ENCODE measurements around the gene NARS2.

Gene NARS2

DNA sequence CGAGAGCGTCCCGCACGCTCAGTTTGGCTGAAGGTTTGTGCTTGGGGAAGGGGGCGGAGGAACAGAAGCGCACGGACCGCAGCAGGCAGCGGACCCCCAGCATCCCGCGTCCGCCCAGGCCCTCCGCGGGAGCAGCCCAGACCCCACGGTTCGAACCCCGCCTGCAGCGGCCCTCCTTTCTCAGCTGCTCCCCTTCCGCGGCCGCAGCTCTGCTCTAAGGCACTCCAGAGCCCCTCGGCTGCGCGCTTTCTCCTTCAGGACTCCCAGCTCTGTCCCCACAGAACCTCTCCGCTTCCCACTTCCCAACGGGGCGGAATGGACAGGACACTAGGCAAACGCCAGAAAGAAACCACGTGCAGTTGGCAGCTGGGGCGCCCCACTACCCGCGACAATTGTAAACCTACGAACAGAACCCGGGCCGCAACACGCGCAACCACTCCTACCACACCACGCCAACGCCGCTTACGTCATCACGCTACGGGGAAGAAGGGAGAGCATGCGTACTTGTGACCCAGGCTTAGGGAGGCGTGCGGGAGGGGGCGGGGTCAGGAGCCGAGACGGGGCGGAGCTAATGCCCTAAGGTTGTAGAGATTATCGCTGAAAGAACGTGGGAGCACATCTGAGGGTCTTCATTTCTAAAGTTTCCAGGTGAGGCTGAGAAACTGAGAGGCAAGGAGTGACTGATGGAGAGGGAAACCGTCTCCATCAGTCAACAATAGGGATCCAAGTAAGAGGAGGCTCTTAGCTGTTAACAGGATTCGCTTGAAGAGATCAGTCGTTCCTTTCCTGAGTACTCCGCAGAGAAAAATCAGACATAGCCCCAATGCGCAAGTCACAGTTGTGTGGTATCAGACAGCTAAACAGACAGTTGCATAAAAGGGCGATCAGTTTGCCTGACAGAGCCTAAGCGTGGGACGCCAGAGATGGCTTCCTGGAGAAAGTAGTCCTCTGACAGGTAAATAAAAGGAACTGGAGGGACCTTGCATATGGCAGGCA is at the start of gene NARS2:
TSS of gene NARS2 (minus strand) at position 479 of the 996 bp plus-strand sequence. CDS start at position 103, 376 bp downstream.
- H3K36me3 ChIP-seq = no peaks in the 10 kb centered on the region
- peaks cover 36 to 40% of the 10 kb centered on the region in 2 experiments for H3K4me1 ChIP-seq (ENCODE audit: control insufficient read depth in 1 of 2, insufficient read depth in 1 of 2, low read depth in 1 of 2, low read length in 1 of 2)
- H3K27ac ChIP-seq = peak within 1 kb of the TSS; percentile 76
- H3K9me3 ChIP-seq = no peaks in the 10 kb centered on the region
- H3K27me3 ChIP-seq = peaks cover 5% of the 10 kb centered on the region
- no peak for TF ChIP-seq CTCF (IDR thresholded peaks at IDR 0.05)
- peak within 1 kb of the TSS; percentile 84 to 95 for H3K4me3 ChIP-seq (ENCODE audit: low read depth in 1 of 2, low read length in 1 of 2)

- Histone ChIP-seq H3K4me1 (ENCODE audit: control insufficient read depth in 1 of 2, insufficient read depth in 1 of 2, low read depth in 1 of 2, low read length in 1 of 2) (no peaks in the 10 kb centered on the region), H3K9me3 (no peaks in the 10 kb centered on the region), H3K27me3 (no peaks in the 10 kb centered on the region), H3K27ac (no peak overlapping the region), H3K4me3 (ENCODE audit: low read depth in 1 of 2, low read length in 1 of 2) (no peak overlapping the region), H3K36me3 (no peaks in the 10 kb centered on the region)
- TF ChIP-seq CTCF (IDR thresholded peaks at IDR 0.05) = no peak
Measured at GRCh38 chr11:78622666-78623065, 48.0 kb upstream of the NARS2 start.

DNA sequence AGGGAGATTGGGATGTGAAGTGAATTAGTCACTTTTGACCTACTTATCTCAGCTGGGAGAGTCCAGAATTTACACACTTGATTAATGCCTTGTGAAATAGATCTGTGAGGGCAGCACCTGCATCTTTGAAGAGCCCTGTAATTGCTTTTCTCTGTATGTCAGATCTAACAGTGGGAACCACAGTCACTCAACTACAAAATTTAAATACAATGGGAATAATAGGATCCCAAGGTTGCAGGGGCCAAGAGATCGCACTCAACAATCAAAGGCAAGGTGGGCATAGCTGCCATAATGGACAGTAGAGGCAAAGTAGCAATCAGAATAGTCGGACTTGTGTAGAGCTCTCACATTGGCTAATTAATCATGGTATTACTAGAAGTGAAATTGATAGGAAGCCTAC is 45.5 kb upstream of the NARS2 start:
- Histone ChIP-seq H3K4me1 (ENCODE audit: control insufficient read depth in 1 of 2, insufficient read depth in 1 of 2, low read depth in 1 of 2, low read length in 1 of 2) (no peaks in the 10 kb centered on the region), H3K36me3 (no peaks in the 10 kb centered on the region), H3K27ac (no peak overlapping the region), H3K27me3 (no peaks in the 10 kb centered on the region), H3K9me3 (no peaks in the 10 kb centered on the region), H3K4me3 (ENCODE audit: low read depth in 1 of 2, low read length in 1 of 2) (no peak overlapping the region)
- no peak for TF ChIP-seq CTCF (IDR thresholded peaks at IDR 0.05)

GRCh38 chr11:78615724-78616123 is 41.1 kb upstream of the NARS2 start:
- Histone ChIP-seq H3K9me3 (no peaks in the 10 kb centered on the region), H3K4me1 (ENCODE audit: control insufficient read depth in 1 of 2, insufficient read depth in 1 of 2, low read depth in 1 of 2, low read length in 1 of 2) (no peaks in the 10 kb centered on the region), H3K27ac (no peak overlapping the region), H3K36me3 (no peaks in the 10 kb centered on the region), H3K4me3 (ENCODE audit: low read depth in 1 of 2, low read length in 1 of 2) (no peak overlapping the region), H3K27me3 (no peaks in the 10 kb centered on the region)
- TF ChIP-seq CTCF (IDR thresholded peaks at IDR 0.05) = no peak

DNA sequence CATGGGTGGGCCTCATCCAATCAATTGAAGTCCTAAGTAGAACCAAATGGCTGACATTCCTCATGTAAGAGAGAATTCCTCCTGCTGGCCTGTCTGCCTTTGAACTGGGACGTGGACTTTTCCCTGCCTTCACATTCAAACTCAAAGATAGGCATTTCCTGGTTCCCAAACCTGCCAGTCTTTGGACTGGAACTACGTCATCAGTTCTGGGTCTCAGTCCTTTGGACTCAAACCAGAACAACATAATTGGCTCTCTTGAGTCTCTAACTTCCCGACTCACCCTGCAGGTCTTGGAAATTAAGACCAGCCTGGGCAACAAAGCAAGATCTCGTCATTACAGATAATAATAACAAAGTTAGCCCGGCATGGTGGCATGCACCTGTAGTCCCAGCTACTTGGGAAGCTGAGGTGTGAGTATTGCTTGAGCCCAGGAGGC is 38.7 kb upstream of the NARS2 start:
- Histone ChIP-seq H3K4me1 (ENCODE audit: control insufficient read depth in 1 of 2, insufficient read depth in 1 of 2, low read depth in 1 of 2, low read length in 1 of 2) (no peaks in the 10 kb centered on the region), H3K9me3 (no peaks in the 10 kb centered on the region), H3K36me3 (no peaks in the 10 kb centered on the region), H3K27me3 (no peaks in the 10 kb centered on the region), H3K27ac (no peak overlapping the region), H3K4me3 (ENCODE audit: low read depth in 1 of 2, low read length in 1 of 2) (no peak overlapping the region)
- no peak for TF ChIP-seq CTCF (IDR thresholded peaks at IDR 0.05)
